DND-41 (cell line): ENCODE data around the gene HOXD10.

Source experiments
- EZH2 ChIP-seq: IDR thresholded peaks from 3 replicates; pipeline ENCODE4 v1.6.1; 2012; ENCODE audit warnings: borderline replicate concordance, low read depth, mild to moderate bottlenecking, moderate library complexity, low read length, inconsistent platforms; ENCODE audit not compliant: severe bottlenecking
- TF ChIP-seq, protein P1 (sequence below): IDR thresholded peaks from 2 replicates; pipeline ENCODE4 v1.5.1; 2012; ENCODE audit warnings: borderline replicate concordance, low read length, moderate library complexity, mild to moderate bottlenecking; ENCODE audit not compliant: poor library complexity, severe bottlenecking; ENCODE audit errors: extremely low read depth

DNA sequence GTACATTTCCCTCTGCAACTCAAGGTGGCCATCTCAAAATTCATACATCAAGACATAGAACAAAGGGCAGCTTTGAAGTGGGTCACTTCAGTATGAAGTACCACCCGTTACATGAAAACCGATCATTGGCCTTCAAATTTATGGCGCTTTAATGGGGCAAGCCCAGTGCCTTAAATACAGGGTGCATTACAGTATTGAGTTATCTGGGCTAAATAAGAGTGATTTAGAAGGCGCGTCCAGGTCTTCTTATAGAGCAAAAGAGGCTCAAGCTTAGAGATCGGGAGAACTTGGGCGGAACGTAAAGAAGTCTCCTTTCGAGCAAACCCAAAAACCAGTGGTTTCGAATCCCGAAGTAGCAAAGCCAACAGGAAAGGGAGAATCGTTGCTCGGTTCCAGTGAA is 47.6 kb downstream of the HOXD10 start:
- TF ChIP-seq, protein P1, sequence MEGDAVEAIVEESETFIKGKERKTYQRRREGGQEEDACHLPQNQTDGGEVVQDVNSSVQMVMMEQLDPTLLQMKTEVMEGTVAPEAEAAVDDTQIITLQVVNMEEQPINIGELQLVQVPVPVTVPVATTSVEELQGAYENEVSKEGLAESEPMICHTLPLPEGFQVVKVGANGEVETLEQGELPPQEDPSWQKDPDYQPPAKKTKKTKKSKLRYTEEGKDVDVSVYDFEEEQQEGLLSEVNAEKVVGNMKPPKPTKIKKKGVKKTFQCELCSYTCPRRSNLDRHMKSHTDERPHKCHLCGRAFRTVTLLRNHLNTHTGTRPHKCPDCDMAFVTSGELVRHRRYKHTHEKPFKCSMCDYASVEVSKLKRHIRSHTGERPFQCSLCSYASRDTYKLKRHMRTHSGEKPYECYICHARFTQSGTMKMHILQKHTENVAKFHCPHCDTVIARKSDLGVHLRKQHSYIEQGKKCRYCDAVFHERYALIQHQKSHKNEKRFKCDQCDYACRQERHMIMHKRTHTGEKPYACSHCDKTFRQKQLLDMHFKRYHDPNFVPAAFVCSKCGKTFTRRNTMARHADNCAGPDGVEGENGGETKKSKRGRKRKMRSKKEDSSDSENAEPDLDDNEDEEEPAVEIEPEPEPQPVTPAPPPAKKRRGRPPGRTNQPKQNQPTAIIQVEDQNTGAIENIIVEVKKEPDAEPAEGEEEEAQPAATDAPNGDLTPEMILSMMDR, result no peak
- TF ChIP-seq EZH2, result no peak
